Stomach (tissue), 9 donors: ENCODE results near the gene EGFLAM. TPM values are rescaled to one million over a fixed set of nuclear protein-coding genes. Genes with fewer than 3 reads are reported as not detected.

ENCODE experiments used
- DNase-seq, 2 donors: peaks; one replicate each; pipeline versions ENCODE4 v3.0.0 to v3.0.0-alpha.2; 2013 to 2019
- H3K27ac ChIP-seq, 5 donors: fragments of 200-600 bp in 4 of 5; sonication (generic) in 4 of 5; one replicate each; pipeline ENCODE4 v1.5.1; 2013 to 2019; ENCODE audit warnings: mild to moderate bottlenecking in 1 of 5, moderate library complexity in 1 of 5
- H3K27me3 ChIP-seq, 3 donors: fragments of 200-600 bp; sonication (generic); one replicate each; pipeline ENCODE4 v1.5.1; 2017 to 2019; ENCODE audit warnings: mixed run types in 1 of 3
- H3K36me3 ChIP-seq, 4 donors: fragments of 200-600 bp; sonication (generic); 1 replicate in 3 of 4; 2 replicates in 1 of 4; pipeline ENCODE4 v1.5.1; 2016 to 2019
- H3K4me1 ChIP-seq, 4 donors: fragments of 200-600 bp; sonication (generic); one replicate each; pipeline ENCODE4 v1.5.1; 2016 to 2019
- H3K4me3 ChIP-seq, 4 donors: fragments of 200-600 bp; sonication (generic) in 3 of 4; one replicate each; pipeline ENCODE4 v1.5.1; 2016 to 2019; ENCODE audit warnings: mild to moderate bottlenecking in 1 of 4
- H3K9me3 ChIP-seq, 4 donors: fragments of 200-600 bp; sonication (generic); one replicate each; pipeline ENCODE4 v1.5.1; 2016 to 2019
- CTCF ChIP-seq, 7 experiments: fragments of 450-650 bp in 4 of 7; fragments of 200-600 bp in 3 of 7; sonication (generic) in 3 of 7; IDR thresholded peaks; one replicate each; pipeline ENCODE4 v1.5.1; 2016 to 2019; ENCODE audit warnings: antibody characterized with exemption in 7 of 7, control low read depth in 2 of 7, mild to moderate bottlenecking in 1 of 7
- EP300 ChIP-seq: sonication (generic); formaldehyde crosslinking; IDR thresholded peaks from one replicate; pipeline ENCODE4 v1.6.1; 2017; ENCODE audit warnings: antibody characterized with exemption
- POLR2A ChIP-seq, 4 donors: fragments of 450-650 bp; IDR thresholded peaks; one replicate each; pipeline ENCODE4 v1.6.1; 2016; ENCODE audit warnings: antibody characterized with exemption in 4 of 4, control low read depth in 2 of 4, mild to moderate bottlenecking in 1 of 4, moderate library complexity in 1 of 4
- POLR2AphosphoS5 ChIP-seq, 3 donors: sonication (generic); formaldehyde crosslinking; IDR thresholded peaks; one replicate each; pipeline ENCODE4 v1.6.1; 2016; ENCODE audit warnings: antibody characterized with exemption in 3 of 3
- WGBS, 5 donors: extraction: QIAGEN DNeasy Blood & Tissue Kit in 3 of 5; methylation state at CpG; one replicate each; pipeline versions ENCODE4 v1.1.5 to v1.1.7; 2013 to 2018; 5-methylcytosine and 5-hydroxymethylcytosine counted together
- intact Hi-C: fragments of 100-400 bp; cut with DNase I; formaldehyde crosslinking; loops from one replicate; pipeline ENCODE4 v1.15.1; 2023; ENCODE audit warnings: low total_unique reads
- polyA plus RNA-seq, 3 donors: library from polyadenylated mRNA; stranded (reverse); fragments of 200-250 nt; gene quantifications; one replicate each; pipeline ENCODE4 v1.2.3, GENCODE V29; 2013
- total RNA-seq, 5 donors: library from RNA; depleted of rRNA; stranded (reverse); fragments of >200 nt; gene quantifications; one replicate each; pipeline versions ENCODE4 v1.1.0 to v1.2.3, GENCODE V29; 2014 to 2016
- donor health status: healthy with polysubstance abuse.
- donor health status: Bipolar disorder and iron deficiency.
- donor health status: healthy.

Gene EGFLAM
- total and polyA plus RNA-seq, 8 donors = 0.61 to 5.9 (median 1.4) TPM; not detected in 3

GRCh38 chr5:38382898-38383297 lies 124.5 kb downstream of the EGFLAM start:
- Histone ChIP-seq H3K27ac (no peak overlapping the region), H3K27me3 (peaks cover 0 to 15% (median 0%) of the 10 kb centered on the region in 3 donors), H3K9me3 (no peaks in the 10 kb centered on the region), H3K4me1 (no peaks in the 10 kb centered on the region), H3K4me3 (no peak overlapping the region), H3K36me3 (no peaks in the 10 kb centered on the region)
- intact Hi-C loops = no loop called here
- 27 to 32% (median 30%) methylated on average over 7 of the region's 7 CpGs for WGBS, 5 donors
- DNase-seq = peak; percentile 72 to 91
- TF ChIP-seq POLR2AphosphoS5 (IDR thresholded peaks at IDR 0.05) (peak in 1 of 3 donors; percentile 28), CTCF (IDR thresholded peaks at IDR 0.05) (peak in 5 of 7 experiments; percentile 40 to 75 (median 65)), EP300 (no peak), POLR2A (IDR thresholded peaks at IDR 0.05) (no peak)

- no peak overlapping the region for H3K4me3 ChIP-seq
- H3K36me3 ChIP-seq = no peaks in the 10 kb centered on the region
- intact Hi-C loops = no loop called here
- peaks cover 0 to 10% (median 0%) of the 10 kb centered on the region in 3 donors for H3K27me3 ChIP-seq
- no peaks in the 10 kb centered on the region for H3K4me1 ChIP-seq
- no peak overlapping the region for H3K27ac ChIP-seq
- H3K9me3 ChIP-seq = no peaks in the 10 kb centered on the region
- TF ChIP-seq CTCF (IDR thresholded peaks at IDR 0.05) (no peak), POLR2A (IDR thresholded peaks at IDR 0.05) (no peak)
- WGBS, 5 donors = 56 to 69% (median 58%) methylated on average over 3 of the region's 3 CpGs
- DNase-seq = no peak
Measured at GRCh38 chr5:38383701-38384100, 125.3 kb downstream of the EGFLAM start.

- H3K27ac ChIP-seq = no peak overlapping the region
- DNase-seq = no peak
- 69 to 81% (median 78%) methylated on average over 3 of the region's 3 CpGs for WGBS, 5 donors
- no peaks in the 10 kb centered on the region for H3K4me1 ChIP-seq
- no peak overlapping the region for H3K4me3 ChIP-seq
- intact Hi-C loops = no loop called here
- no peaks in the 10 kb centered on the region for H3K36me3 ChIP-seq
- H3K27me3 ChIP-seq = peaks cover 0 to 3% (median 0%) of the 10 kb centered on the region in 3 donors
- no peaks in the 10 kb centered on the region for H3K9me3 ChIP-seq
- no peak for TF ChIP-seq CTCF (IDR thresholded peaks at IDR 0.05)
- no peak for TF ChIP-seq POLR2AphosphoS5 (IDR thresholded peaks at IDR 0.05)
- no peak for TF ChIP-seq EP300
- no peak for TF ChIP-seq POLR2A (IDR thresholded peaks at IDR 0.05)
Measured at GRCh38 chr5:38384396-38384795, 126.0 kb downstream of the EGFLAM start.

- Histone ChIP-seq H3K27me3 (no peaks in the 10 kb centered on the region), H3K9me3 (no peaks in the 10 kb centered on the region), H3K4me3 (no peak overlapping the region), H3K4me1 (no peaks in the 10 kb centered on the region), H3K36me3 (no peaks in the 10 kb centered on the region), H3K27ac (no peak overlapping the region)
- DNase-seq = no peak
- no peak for TF ChIP-seq POLR2AphosphoS5 (IDR thresholded peaks at IDR 0.05)
- TF ChIP-seq POLR2A (IDR thresholded peaks at IDR 0.05) = no peak
- TF ChIP-seq CTCF (IDR thresholded peaks at IDR 0.05) = no peak
- TF ChIP-seq EP300 = no peak
- WGBS, 5 donors = 56 to 65% (median 63%) methylated on average over 2 of the region's 2 CpGs
- intact Hi-C loops = no loop called here
Measured at GRCh38 chr5:38387161-38387560, 128.8 kb downstream of the EGFLAM start.
